Fibroblast of pulmonary artery (primary cell): Measurements from ENCODE around the gene PSMC3.
A peak's percentile ranks its signal among the peaks of the same experiment; 100 is the strongest.

Experiments
- DNase-seq: peaks from one replicate; pipeline ENCODE4 v3.0.0-alpha.2; 2010; ENCODE audit warnings: low read depth
- H3K4me3 ChIP-seq: replicated peaks from 2 replicates; pipeline ENCODE4 v1.5.1; 2011; ENCODE audit warnings: low read depth, mild to moderate bottlenecking, control low read depth, low read length, moderate library complexity
- TF ChIP-seq, protein P1 (sequence below): IDR thresholded peaks from 2 replicates; pipeline ENCODE4 v1.5.1; 2011; ENCODE audit warnings: mild to moderate bottlenecking, control low read depth, low read length, inconsistent platforms; ENCODE audit errors: missing control alignments

The PSMC3 gene

DNA sequence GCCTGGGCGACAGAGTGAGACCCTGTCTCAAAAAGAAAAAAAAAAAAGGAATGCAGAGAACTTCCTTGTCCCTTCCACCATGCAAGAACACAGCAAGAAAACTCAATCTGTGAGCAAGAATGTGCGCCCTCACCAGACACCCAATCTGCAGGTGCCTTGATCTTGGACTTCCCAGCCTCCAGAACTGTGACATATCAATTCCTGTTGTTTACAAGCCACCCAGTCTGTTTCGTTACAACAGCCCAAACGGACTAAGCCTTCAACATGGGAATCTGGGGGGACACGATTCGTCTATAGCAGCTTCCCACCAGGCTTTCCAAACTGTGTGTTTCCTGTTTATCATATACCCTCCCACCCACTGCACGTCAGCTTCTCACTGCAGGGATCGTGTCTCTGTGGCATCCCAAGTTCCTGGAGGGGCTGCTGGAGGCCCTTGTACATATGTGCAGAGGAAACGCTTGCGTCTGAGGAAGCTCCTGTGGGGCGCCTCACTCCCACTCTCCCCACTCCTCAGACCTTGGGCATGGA lies 11.0 kb upstream of the PSMC3 start:
- TF ChIP-seq, protein P1, sequence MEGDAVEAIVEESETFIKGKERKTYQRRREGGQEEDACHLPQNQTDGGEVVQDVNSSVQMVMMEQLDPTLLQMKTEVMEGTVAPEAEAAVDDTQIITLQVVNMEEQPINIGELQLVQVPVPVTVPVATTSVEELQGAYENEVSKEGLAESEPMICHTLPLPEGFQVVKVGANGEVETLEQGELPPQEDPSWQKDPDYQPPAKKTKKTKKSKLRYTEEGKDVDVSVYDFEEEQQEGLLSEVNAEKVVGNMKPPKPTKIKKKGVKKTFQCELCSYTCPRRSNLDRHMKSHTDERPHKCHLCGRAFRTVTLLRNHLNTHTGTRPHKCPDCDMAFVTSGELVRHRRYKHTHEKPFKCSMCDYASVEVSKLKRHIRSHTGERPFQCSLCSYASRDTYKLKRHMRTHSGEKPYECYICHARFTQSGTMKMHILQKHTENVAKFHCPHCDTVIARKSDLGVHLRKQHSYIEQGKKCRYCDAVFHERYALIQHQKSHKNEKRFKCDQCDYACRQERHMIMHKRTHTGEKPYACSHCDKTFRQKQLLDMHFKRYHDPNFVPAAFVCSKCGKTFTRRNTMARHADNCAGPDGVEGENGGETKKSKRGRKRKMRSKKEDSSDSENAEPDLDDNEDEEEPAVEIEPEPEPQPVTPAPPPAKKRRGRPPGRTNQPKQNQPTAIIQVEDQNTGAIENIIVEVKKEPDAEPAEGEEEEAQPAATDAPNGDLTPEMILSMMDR = no peak
- DNase-seq = no peak
- no peak overlapping the region for H3K4me3 ChIP-seq

DNA sequence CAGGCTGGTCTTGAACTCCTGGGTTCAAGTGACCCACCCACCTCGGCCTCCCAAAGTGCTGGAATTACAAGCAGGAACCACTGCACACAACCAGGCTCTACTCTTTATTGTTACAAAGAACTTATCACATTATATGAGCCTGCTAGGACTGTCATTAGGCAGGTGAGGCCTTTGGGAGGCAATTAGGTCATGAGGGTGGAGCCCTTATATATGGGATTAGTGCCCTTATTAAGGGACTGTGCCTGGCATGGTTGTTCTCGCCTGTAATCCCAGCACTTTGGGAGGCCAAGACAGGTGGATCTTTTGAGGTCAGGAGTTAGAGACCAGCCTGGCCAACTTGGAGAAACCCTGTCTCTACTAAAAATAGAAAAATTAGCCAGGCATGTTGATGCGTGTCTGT lies 10.5 kb upstream of the PSMC3 start:
- TF ChIP-seq, protein P1 = no peak

DNA sequence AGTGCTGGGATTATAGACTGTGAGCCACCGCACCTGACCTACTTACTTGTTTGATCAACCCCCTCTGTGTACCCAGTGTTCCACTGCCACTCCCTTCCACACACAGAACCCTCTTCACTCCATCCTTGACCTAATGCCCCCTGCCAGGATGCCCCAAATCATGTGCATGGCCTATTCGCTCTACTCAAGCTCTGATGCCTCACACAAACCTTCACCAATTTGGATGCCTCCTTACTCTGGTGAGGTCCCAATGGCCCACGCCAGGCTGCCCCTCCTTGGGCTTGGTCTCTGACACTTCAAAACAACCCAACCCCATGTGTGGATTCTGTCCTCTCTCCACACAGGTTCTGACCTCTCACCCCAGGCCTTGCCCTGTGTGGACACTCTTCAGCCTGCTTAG lies 9.4 kb upstream of the PSMC3 start:
- no peak overlapping the region for H3K4me3 ChIP-seq
- TF ChIP-seq, protein P1 = no peak
- DNase-seq = no peak

More for the DNA sequence above, 10.5 kb upstream of the PSMC3 start:
- H3K4me3 ChIP-seq = no peak overlapping the region
- no peak for DNase-seq

DNA sequence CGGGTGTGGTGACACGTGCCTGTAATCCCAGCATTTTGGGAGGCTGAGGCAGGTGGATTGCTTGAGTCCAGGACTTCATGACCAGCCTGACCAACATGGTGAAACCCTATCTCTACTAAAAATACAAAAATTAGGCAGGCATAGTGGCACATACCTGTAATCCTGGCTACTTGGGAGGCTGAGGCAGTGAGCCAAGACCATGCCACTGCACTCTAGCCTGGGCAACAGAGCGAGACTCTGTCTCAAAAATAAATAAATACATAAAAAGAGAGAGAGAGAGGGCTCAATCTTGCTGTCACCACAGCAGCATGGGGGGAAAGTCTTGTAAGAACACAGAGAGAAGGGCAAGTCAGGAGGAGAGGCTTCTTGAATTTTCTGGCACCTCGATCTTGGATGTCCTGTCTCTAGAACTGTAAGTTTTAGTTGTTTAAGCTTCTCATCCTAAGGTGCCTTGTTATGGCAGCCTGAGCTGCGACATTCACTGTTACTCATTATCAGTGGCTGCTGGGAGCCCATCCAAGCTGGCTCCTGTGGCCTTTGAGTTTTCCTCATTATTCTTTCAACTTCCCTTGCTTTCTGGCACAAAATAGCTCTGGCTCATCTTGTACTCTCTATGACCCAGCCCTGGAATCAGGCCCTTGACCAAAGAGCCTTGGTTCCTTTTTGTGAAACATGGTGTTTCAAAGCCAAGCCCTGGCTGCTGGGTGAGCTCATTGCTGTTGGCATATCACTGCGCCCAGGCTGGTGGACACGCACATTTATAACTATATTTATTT lies 8.0 kb upstream of the PSMC3 start:
- DNase-seq = peak; percentile 59
- TF ChIP-seq, protein P1 = no peak
- H3K4me3 ChIP-seq = no peak overlapping the region

DNA sequence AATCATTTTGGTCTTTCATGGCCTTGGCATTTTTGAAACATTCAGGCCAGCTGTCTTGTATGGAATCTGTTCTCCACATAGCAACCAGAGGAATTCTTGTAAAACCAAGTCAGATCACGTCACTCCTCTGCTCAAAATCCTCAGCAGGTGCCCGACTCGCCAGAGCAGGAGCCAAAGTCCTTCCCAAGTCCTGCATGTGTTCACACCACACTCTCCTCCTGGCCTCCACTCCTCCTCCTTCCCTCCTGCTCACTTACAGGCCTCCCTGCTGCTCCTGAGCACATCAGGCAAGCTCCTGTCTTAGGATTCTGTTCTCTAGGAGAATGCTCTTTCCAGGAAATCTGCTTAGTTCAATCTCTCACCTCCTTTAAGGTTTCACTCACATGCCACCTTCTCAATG lies 6.9 kb upstream of the PSMC3 start:
- TF ChIP-seq, protein P1 = no peak
- DNase-seq = no peak
- H3K4me3 ChIP-seq = no peak overlapping the region

DNA sequence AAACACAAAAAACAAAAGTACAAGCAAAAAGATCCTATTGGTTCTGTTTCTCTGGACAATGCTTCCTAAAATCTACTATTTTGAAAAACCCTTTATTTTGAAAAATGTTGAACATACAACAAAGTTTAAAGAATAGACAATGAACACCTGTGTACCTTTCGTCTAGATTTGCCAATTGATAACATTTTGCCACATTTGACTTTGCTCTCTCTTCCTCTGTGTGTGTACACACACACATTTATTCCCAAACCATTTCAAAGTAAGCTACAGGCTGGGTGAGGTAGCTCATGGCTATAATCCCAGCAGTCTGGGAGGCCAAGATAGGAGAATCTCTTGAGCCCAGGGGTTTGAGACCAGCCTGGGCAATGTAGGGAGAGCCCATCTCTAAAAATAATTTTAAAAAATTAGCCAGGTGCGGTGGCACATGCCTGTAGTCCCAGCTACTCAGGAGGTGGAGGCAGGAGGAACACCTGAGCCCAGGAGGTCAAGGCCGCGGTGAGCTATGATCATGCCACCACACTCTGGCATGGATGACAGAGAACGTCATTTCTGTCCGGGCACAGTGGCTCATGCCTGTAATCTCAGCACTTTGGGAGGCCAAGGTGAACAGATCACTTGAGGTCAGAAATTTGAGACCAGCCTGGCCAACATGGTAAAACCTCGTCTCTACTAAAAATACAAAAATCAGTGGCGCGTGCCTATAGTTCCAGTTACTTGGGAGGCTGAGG lies 5.3 kb upstream of the PSMC3 start:
- TF ChIP-seq, protein P1 = no peak
- H3K4me3 ChIP-seq = no peak overlapping the region
- DNase-seq = no peak
